GM19372 (cell line): ENCODE results near the gene DBH.

Experiments used
- ATAC-seq: cut with Tn5 transposase; IDR thresholded peaks from one replicate; pipeline ENCODE4 v1.9.1; 2021; ENCODE audit warnings: mild to moderate bottlenecking, low read depth, moderate library complexity; ENCODE audit not compliant: unreplicated experiment

DBH gene

DNA sequence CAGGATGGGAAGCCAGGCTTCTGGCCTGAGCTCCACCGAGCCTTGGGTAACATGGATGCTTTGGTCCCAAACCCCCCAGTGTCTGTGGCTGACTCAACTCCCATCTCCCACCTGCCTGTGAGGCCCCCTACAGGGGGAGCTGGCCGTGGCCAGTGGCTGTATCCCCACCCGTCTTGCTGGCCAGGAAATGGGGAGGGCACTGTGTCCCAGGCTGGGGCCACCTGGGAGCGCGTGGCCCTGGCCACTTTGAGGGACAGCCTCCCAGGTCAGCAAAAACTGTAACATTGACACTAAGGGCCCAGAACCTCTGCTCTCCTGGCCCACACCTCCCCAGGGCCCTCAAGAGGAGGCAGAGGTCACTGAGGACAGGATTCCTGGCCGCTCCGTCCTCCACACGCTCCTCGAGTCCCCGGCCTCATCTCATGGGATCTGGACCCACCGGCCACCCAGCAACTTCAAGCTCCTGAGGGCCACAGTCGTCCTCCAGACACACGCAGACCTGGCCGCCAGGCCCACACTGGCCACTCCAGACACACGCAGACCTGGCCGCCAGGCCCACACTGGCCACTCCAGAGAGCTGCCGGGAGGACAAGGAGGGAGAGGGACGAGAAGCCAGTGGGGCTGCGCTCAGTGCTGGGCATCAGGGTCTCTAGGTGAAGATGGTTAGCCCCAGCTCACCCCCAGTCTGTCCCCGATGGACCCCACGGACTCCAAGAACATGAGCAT is 44.2 kb downstream of the DBH start:
- no peak for ATAC-seq

DNA sequence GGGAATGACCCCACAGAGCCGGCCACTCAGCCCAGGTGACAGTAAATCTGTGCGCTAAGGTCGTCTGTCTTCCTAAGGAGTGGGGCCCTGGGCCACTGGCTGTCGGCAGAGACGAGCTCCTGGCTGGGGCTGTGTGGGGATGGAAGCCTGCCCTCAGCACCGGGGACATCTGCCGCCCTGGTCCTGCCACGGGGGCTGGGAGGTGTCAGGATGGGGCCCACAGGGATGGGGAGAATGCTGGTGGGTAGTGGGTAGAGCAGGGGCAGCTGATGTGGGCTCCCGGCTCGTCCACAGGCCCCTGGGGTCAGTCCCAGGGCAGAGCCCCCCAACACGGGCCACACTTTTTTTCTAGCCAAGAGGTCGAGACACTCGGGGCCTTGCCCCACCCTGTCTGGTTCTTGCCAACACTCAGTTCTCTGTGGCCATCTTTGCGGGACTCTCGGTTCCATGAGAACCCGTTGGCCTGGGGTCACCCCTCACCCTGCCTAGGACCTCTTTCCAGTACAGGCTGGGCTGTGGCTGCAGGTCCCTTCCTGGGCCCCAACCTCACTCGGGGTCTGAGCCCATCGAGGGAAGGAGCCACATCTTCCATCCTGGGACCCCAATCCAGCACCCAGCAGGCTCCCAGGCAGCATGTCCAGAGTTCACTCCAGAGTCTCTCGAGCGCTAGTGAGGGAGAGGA is 45.0 kb downstream of the DBH start:
- ATAC-seq = no peak

DNA sequence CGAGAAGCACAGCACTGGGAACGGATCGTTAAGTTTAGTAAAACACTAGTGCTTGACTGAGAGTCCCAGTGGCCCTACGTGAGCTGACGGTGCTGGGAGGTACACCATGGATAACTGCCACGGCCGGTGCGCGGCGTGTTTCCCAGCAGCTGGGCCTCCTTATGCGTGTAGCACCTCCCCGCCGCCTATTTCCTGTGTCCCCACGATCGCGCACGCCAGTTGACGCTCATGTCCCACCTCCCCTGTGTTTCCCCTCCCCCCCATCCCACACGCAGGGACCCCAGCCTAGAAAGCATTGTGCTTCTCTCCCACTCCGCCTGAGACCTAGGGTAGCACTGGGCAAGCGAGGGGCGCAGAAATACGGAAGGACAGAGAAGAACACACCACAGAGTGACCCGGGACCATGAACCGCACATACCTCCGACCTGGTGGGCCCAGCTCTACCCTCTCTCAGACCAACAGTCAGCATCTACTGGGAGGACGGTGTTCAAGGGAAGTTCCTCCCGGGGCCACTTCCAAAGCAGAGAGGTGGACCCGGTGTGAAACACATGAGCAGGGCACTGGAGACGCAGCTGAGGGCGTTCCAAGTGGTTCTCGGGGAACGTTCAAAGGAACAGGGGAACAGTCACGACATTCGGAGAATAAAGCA is 45.6 kb downstream of the DBH start:
- ATAC-seq = no peak

DNA sequence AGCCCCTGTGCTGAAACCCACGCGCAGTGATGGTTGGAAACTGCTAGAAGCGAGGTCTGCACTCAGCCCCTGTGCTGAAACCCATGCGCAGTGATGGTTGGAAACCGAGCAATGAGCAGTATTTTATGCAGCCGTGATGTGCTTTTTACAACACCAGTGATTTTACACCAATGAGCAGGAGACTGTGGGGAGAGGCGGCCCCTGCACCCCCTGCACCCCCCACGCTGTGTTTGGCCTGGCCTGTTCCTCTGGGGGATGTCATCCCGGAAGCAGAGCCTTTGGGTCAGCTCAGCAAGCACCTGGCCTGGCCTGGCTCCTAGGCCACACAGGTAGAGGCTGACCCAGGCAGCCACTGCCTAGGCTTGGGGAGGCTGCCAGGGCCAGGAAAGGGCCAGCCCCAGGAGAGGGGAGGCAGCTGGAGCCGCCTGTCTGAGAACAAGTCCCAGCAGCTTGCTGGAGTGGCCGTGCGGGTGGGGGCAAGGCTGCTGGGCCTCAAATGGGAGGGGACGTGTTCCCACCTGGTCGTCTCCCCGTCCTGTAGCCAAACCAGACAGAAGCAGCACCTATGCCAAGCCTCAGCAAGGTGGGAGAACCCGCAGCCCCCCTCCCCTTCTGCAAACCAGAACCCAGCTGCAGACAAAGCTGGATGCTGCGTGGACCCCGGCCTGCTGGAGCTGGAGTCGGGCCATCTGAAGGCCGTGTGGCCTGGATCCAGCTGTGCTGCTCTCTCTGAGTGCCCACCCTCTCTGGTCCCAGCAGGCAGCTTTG is 46.8 kb downstream of the DBH start:
- ATAC-seq = no peak

DNA sequence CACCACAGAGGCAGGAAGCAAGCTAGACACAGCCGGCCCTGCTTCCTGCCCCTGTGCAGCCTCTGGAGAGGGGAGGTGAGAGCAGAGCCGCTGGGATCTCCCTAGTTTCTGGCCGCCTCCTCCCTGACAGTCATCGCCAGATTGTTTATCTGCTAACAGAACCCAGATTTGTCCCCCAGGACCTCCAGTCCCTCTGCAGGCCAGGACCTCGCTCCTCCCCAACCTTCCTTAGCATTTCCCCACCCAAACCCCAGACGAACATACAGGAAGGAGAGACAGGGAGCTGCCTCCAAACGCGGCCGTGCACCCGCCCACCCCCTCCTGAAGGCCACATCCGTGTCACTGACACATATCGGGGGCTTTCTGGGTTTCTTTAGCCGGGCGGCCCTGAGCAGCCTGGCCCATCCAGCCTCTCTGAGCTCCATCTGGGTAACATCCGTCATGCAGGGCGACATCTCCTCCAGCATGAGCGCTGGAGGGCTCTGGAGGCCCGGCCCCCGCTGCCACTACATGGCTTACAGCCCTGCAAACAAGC is 47.5 kb downstream of the DBH start:
- no peak for ATAC-seq

DNA sequence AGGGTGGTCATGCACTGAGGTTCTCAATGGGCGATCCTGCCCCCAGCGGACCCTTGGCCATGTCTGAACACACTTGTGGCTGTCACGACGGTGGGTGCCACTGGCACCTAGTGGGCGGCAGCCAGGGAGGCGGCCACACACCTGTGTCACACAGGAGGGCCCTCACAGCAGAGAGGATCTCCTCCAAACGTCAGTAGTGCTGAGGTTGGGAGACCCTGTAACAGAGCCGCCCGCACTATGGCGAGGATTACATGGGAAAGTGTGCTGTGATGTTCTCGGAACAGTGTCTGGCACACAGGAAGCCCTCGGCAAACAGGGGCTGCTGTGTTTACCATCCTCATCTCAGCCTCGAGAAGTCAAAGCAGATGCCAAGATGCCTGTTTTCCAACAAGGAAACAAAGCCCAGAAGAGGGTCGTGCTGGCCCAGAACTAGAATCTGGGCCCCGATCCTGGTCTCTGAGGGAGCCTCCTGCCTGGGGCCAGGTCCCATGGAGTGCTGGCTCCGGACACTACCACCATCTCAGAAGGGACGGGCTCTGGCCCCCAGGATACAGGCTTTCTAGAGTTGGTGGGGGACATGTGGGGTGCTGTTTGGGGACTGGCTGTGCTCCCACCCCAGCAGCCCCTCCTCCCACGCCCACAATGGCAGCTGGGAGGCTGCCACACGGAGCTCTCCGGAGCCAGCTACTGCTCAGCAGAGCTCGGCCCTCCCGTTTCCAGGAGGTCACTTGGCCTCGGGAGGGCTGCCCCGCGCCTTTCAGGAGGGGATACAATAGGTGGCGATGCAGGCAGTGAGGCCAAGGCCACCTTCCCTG is 48.2 kb downstream of the DBH start:
- no peak for ATAC-seq

DNA sequence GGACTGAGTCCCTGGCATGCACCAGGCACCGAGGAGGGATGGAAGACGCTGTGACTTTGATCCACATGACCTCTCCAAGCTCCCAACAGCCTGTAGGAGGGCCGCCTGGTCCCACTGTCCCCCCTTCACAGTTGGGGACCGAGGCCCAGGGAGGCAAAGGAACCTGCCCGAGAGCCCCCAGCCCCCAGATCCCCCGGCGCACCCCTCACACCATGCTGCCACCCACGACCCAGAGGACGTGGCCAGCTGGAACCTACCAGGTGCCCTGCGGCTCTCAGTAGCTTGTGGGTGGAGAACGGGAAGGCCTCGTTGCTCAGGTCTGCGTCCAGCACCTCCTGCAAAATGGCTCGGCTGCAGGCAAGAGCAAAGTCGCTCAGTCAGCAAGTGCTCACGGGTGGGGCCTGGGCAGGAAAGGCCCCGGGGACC is 48.8 kb downstream of the DBH start:
- no peak for ATAC-seq

DNA sequence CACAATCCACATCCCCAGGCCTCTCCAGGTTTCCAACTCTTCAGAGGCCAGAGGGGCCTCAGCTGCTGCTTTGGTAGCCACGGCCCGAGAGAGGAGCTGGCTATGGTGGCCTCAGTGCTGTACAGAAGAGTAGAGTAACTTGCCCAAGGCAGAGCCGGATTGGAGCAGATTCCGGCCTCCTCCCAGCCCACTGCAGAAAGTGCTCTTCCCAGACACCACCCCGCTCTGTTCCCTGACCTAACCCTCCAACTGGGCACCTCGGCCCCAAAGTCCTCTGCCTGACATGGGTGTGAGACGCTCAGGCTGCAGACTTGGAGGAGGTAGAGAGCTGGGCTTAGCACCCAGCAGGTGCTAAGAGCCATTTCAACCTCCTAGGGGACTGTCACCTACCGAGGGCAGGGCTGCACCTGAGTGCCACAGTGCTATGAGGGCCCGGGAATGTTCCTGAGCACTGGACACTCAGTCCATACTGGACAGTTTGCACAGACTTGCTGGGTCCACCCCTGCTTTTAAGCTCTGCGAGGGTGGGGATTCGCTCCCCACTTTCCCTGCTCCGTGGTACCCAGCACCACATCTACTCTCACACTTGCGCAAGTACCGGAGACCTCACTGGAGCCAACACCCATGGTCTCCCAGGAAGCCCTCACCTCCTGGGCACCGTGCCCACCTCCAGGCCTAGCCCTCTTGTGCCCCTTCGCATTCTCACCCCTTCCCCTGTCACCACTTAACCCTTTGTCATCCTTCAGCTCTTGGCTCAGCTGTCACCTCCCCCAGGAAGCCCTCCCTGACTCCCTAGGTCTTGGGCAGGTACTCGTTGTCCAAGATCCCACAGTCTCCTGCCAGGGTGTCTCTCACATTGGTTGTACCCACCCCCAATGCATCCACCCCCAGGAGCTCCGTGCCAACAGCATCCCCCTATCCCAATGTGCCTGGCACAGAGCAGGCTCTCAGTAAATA is 49.8 kb downstream of the DBH start:
- ATAC-seq = no peak

DNA sequence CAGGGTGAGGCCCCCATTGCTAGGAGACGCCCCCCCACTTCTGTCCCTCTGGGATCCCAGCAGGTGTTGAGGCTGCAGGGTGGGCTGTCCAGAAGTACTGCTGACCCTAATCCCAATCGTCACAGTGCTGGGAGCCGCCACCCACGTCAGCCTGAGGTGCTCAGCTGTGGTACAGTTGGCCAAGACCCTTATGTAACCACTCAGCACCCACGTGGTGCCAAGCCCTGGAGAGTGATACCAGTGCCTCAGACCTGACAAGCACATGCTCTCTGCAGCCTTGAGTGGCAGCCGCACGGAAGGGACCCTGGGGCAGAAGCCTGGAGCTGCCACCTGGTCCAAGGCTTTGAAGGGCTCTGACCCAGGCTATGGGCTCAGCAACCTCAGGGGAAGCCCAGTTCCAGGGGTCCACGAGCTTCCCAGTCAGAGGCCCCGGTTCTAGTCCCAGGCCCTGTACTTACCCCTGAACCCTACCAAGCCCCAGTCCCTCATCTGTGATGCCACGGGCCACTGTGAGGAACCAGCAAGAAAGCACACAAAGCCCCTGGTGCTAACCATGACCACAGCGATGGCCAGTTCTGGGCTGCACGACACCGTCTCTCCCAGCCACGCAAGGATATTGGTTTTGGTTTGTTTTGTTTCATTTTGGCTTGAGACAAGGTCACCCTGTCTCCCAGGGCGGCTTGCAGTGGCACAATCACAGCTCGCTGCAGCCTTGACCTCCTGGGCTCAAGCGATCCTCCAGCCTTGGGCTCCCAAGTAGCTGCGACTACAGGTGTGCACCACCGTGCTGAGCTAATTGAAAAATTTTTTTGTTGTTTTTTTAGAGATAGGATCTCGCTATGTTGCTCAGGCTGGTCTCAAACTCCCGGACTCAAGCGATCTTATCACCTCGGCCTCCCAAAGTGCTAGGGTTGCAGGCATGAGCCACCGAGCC is 50.7 kb downstream of the DBH start:
- ATAC-seq = no peak

DNA sequence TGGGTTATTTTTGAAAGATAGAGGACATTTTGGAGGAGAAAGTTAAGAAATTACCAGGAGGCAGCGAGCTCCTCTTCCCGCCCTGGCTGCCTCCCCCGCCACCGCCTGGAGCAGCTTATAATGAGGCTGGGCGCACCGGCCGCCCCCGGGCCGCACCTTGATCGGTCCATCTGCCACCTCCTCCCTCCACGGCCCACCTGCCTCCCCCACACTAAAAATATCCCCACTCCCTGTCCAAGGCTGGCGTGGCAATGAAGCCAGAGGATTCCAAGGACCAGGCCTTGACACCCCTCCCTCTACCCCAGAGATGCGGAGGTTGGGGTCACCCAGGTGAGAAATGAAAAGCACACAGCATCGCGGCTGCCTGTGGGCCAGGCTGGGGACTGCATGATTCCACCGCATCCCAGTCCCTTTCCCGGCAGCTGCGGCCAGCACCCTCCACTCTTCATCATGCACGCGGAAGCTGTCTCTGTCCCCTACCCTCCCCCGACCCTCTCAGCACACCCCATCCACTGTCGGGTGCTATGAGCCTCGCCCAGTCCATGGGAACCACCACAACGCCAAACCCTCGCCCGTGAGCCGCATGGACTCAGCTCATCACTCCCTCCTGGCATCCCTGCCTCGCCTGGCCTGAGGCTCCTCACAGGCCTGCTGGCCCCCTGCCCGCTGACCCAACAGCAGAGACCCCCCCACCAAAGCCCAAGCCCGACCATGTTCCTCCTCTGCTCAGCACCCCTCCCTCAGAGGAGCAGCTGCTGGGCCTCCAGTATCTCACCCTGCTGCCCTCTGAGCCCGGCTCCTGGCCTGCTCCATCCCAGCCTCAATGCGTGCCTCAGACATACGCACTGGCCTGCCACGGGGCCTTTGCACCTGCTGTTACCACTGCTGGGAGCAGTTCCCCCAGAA is 51.9 kb downstream of the DBH start:
- no peak for ATAC-seq

DNA sequence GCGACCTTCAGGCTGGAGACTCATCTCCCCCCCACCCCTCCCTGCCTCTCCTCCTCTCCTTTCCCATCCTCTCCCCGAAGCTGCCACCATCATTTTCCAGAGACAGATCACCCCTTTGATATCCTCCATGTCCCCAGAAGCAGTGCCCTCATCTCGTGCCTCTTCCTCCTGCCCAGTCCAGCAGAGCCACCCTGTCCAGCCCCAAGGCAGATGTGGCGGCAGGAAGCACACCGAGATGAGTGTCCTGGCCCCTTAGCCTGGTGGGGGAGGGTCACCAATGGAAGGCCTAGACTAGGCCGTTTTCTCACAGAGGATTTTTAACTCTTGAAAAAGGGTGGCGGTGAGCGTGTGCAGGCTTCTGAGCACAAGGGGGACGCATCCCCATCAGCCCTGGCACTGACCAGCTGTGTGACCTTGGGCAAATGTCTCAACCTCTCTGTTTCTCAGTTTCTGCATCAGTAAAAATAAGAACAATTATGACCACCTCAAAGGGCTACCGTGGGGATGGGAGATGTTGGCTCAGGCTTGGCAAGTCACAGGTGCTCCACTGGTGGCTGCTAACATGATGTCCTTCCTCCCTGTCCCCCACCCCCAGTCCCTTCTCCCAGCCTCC is 53.1 kb downstream of the DBH start:
- ATAC-seq = no peak

DNA sequence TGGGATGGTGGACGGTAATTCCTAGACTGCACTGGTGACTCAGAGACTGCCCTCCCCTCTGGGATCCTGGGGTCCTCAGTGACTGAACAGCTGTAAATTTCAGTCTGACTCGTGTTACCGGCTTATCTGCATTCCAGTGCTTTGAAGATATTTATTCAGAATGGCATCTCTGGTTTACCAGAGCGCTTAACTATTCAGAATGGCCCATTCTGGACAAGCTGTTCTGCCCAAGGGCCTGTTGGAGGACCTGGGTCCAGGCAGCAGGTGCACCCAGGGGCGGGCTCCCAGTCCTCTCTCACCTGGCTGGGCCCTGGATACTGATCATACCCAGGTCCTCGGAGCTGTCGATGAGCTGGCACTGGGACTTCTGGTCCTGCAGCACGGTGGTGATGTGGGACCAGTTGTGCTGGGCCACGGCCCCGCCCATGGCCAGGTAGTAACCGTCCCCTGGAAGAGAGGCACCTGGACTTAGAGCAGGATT is 54.0 kb downstream of the DBH start:
- ATAC-seq = no peak

DNA sequence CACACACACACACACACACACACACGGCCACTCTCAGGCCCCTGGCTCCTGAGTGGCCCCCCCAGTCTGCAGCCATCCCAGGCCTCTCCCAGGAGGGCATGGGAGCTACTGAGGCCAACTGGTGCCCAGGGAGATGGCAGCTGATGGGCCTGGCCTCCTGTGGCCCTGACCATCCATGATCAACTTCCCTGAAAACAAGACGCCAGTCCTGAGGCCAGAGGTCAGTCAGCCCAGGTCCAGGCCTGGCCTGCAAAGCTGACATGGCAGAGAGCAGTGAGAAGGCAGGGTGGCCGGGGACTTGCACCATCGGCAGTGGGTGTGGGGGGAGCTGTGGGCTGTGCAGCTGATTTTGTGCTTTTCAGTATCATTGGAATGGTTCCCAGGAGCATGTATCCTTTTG is 55.0 kb downstream of the DBH start:
- no peak for ATAC-seq

DNA sequence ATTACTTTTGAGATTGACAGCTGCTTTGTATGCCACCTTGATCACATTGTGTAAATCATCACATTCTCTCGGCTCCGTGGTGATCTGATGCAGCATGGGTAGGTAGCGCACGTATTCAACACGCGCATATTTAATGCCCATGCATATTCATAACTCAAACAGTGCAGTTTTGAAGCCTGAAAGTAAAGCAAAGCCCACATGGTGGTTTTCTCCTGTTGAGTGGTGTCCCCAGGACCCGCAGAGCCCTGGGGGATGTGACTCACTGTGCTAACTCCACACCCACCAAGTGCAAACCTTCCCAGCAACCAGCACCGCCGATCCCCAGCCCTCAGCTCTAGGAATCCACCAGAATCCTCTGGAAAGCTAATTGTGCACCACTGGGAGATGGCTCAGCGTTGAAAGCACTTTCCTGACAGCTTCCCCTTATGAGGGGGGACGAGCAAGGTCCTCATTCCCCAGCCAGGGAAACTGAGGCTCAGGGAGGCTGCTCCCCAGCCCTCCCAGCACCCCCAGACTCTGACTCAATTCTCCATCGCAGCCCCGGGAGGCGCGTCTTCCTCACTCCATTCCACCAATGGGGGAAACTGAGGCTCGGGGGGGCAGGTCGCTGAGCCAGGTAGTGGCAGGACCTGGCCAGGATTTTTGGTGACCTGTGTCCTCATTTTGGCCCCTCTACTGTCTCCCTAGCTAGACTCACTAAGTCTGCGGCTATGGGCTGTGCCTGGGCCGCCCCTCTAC is 55.6 kb downstream of the DBH start:
- no peak for ATAC-seq

DNA sequence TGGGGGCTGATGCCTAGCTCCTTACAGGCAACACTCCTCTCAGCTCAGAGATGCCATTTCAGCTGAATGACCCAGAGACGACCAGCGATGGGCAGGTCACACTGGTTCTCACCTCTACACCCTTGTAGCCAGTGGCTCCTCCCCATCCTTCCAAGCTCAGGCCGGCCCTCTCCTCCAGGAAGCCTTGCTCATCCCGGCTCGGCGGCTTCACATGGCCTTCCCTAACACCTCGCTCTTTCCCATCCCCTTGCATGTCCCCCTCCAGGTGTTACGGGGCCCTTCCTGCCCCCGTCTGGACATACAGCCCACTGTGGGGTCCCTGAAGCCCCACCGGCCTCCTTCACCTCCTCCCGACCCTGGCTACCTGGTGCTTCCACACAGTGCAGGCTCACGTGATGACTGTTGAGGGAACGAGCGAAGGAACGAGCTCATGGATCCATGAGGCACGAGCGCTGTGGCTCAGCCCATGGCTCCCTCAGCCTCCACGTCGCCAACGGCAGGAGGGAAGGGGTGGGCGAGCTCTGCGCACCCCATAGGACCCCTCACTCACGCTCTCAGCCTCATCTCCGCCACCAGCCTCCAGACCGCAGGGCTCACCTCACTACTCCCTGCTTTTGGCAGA is 56.3 kb downstream of the DBH start:
- ATAC-seq = no peak
